CD4-positive, alpha-beta T cell (primary cell): ENCODE results near the gene MIR17HG. TPM values are rescaled to one million over a fixed set of nuclear protein-coding genes. Genes with fewer than 3 reads are reported as not detected.

Experiments
- ATAC-seq: fragments of 200-7000 bp; cut with Tn5 transposase; one replicate; pipeline ENCODE4 v1.10.0; 2022; ENCODE audit warnings: mild to moderate bottlenecking; ENCODE audit not compliant: poor library complexity
- CTCF ChIA-PET: fragments of 350-600 bp; sonication (Branson Sonifier 250); formaldehyde crosslinking; loops from one replicate; lab custom pipeline; 2021; ENCODE audit warnings: antibody characterized with exemption, inconsistent platforms; lab: Charles Lee
- POLR2A ChIA-PET: fragments of 350-600 bp; sonication (Branson Sonifier 250); formaldehyde crosslinking; loops from one replicate; lab custom pipeline; 2021; ENCODE audit warnings: antibody characterized with exemption, inconsistent platforms; lab: Charles Lee
- DNase-seq, 14 experiments: peaks; one replicate each; pipeline ENCODE4 v3.0.0-alpha.2; 2013 to 2020; ENCODE audit warnings: mixed read lengths in 2 of 14
- H3K27ac ChIP-seq, 2 donors: one replicate each; pipeline versions ENCODE4 v1.5.1 to v1.7.0; 2013; ENCODE audit warnings: low read length in 2 of 2, low read depth in 1 of 2, mild to moderate bottlenecking in 1 of 2
- H3K27me3 ChIP-seq, 2 experiments: 1 replicate in 1 of 2; 2 replicates in 1 of 2; pipeline versions ENCODE4 v1.6.1 to v1.7.0; 2013; ENCODE audit warnings: low read length in 2 of 2, control low read depth in 1 of 2, mild to moderate bottlenecking in 1 of 2, moderate library complexity in 1 of 2; ENCODE audit not compliant: insufficient read depth in 2 of 2, control insufficient read depth in 1 of 2
- H3K36me3 ChIP-seq: one replicate; pipeline ENCODE4 v1.6.1; 2013; ENCODE audit warnings: low read length, control low read depth; ENCODE audit not compliant: insufficient read depth
- H3K4me1 ChIP-seq: one replicate; pipeline ENCODE4 v1.6.1; 2013; ENCODE audit warnings: low read length, control low read depth; ENCODE audit not compliant: insufficient read depth
- H3K4me3 ChIP-seq: one replicate; pipeline ENCODE4 v1.5.1; 2013; ENCODE audit warnings: mild to moderate bottlenecking, low read length, moderate library complexity
- H3K9me3 ChIP-seq, 2 experiments: 1 replicate in 1 of 2; 2 replicates in 1 of 2; pipeline versions ENCODE4 v1.6.1 to v1.7.0; 2013; ENCODE audit warnings: low read length in 2 of 2, mild to moderate bottlenecking in 2 of 2, control low read depth in 1 of 2, moderate library complexity in 1 of 2; ENCODE audit not compliant: control insufficient read depth in 1 of 2, insufficient read depth in 1 of 2
- H3K27ac Mint-ChIP-seq: one replicate; pipeline ENCODE4 v1.8.0; 2020; ENCODE audit warnings: mixed read lengths
- H3K27me3 Mint-ChIP-seq: one replicate; pipeline ENCODE4 v1.8.0; 2021; ENCODE audit warnings: mixed read lengths
- H3K36me3 Mint-ChIP-seq: one replicate; pipeline ENCODE4 v1.8.0; 2021; ENCODE audit warnings: low read depth, mixed read lengths
- H3K4me1 Mint-ChIP-seq: one replicate; pipeline ENCODE4 v1.8.0; 2021; ENCODE audit warnings: low read depth, mixed read lengths
- H3K4me3 Mint-ChIP-seq: one replicate; pipeline ENCODE4 v1.8.0; 2020; ENCODE audit warnings: mild to moderate bottlenecking, mixed read lengths
- H3K9me3 Mint-ChIP-seq: one replicate; pipeline ENCODE4 v1.8.0; 2020; ENCODE audit warnings: mixed read lengths
- intact Hi-C, 2 experiments: fragments of 100-400 bp; cut with DNase I in 1 of 2; cut with micrococcal nuclease in 1 of 2; formaldehyde crosslinking; loops; one replicate each; pipeline versions ENCODE4 v1.15.1 to v1.9.0; 2023 to 2025; cut with DNase I, micrococcal nuclease
- total RNA-seq, 174 experiments: library from RNA in 2 of 174; stranded (reverse) in 2 of 174; gene quantifications; one replicate each; pipeline ENCODE4 v1.2.3 and lab custom pipeline; 2021 to 2026
- TF ChIP-seq, protein P1 (sequence below): fragments of 200-600 bp; IDR thresholded peaks from one replicate; pipeline ENCODE4 v1.8.0; 2022; ENCODE audit warnings: antibody characterized with exemption, mild to moderate bottlenecking

Gene MIR17HG
- total RNA-seq, 2 experiments from 2014 or later, result 6.0 to 6.6 TPM

DNA sequence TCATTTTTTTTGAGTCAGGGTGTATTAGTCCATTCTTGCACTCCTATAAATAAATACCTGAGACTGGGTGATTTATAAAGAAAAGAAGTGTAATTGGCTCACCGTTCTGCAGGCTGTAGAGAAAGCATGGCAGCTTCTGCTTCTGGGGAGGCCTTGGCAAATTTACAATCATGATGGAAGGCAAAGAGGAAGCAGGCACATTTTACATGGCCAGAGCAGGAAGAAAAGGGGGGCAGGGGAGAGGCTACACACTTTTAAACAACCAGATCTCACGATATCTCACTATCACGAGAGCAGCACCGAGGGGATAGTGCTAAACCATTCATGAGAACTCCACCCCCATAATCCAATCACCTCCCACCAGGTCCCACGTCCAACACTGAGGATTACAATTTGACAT lies 44.5 kb upstream of the MIR17HG start:
- Mint-ChIP-seq H3K4me3 (no peak overlapping the region), H3K27ac (no peak overlapping the region), H3K4me1 (no peaks in the 10 kb centered on the region), H3K9me3 (no peaks in the 10 kb centered on the region), H3K27me3 (peaks cover 11% of the 10 kb centered on the region), H3K36me3 (no peaks in the 10 kb centered on the region)
- CTCF ChIA-PET, result no interaction called here
- ATAC-seq (no peak), DNase-seq (no peak)
- TF ChIP-seq, protein P1, sequence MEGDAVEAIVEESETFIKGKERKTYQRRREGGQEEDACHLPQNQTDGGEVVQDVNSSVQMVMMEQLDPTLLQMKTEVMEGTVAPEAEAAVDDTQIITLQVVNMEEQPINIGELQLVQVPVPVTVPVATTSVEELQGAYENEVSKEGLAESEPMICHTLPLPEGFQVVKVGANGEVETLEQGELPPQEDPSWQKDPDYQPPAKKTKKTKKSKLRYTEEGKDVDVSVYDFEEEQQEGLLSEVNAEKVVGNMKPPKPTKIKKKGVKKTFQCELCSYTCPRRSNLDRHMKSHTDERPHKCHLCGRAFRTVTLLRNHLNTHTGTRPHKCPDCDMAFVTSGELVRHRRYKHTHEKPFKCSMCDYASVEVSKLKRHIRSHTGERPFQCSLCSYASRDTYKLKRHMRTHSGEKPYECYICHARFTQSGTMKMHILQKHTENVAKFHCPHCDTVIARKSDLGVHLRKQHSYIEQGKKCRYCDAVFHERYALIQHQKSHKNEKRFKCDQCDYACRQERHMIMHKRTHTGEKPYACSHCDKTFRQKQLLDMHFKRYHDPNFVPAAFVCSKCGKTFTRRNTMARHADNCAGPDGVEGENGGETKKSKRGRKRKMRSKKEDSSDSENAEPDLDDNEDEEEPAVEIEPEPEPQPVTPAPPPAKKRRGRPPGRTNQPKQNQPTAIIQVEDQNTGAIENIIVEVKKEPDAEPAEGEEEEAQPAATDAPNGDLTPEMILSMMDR, result no peak
- POLR2A ChIA-PET, result no interaction called here
- Histone ChIP-seq H3K9me3 (no peaks in the 10 kb centered on the region), H3K27me3 (no peaks in the 10 kb centered on the region), H3K36me3 (no peaks in the 10 kb centered on the region), H3K4me1 (no peaks in the 10 kb centered on the region), H3K27ac (no peak overlapping the region), H3K4me3 (no peak overlapping the region)
- intact Hi-C loops, result no loop called here

- TF ChIP-seq, protein P1, result no peak
- Histone ChIP-seq H3K4me3 (no peak overlapping the region), H3K9me3 (no peaks in the 10 kb centered on the region), H3K4me1 (no peaks in the 10 kb centered on the region), H3K36me3 (no peaks in the 10 kb centered on the region), H3K27ac (no peak overlapping the region), H3K27me3 (no peaks in the 10 kb centered on the region)
- Mint-ChIP-seq H3K4me3 (no peak overlapping the region), H3K27me3 (peaks cover under 1% of the 10 kb centered on the region), H3K4me1 (no peaks in the 10 kb centered on the region), H3K27ac (no peak overlapping the region), H3K9me3 (no peaks in the 10 kb centered on the region), H3K36me3 (no peaks in the 10 kb centered on the region)
- ChIA-PET POLR2A (no interaction called here), CTCF (no interaction called here)
- ATAC-seq (no peak), DNase-seq (no peak)
- intact Hi-C loops, result no loop called here
Observed at GRCh38 chr13:91304741-91305140, 42.7 kb upstream of the MIR17HG start.

DNA sequence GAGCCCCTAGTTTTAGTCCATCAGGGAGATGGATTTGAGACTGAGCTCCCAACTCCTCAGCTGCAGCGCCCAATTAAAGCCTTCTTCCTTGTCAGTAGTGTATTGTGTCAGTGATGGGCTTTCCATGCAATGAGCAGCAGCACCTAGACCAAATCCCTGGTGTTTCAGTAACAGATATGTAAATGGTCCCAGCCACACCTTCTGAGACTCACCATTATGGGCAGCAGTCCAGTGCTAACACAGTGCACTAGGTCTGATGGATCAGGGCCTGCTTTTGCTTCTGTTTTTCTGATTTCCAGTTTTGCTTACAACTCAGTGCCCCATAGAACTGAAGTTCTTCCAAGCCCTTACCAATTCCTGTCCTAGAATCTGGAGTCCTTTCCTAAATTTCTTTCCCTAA lies 41.8 kb upstream of the MIR17HG start:
- ATAC-seq (no peak), DNase-seq (no peak)
- H3K9me3 Mint-ChIP-seq, result no peaks in the 10 kb centered on the region
- Histone ChIP-seq H3K4me3 (no peak overlapping the region), H3K27ac (no peak overlapping the region), H3K27me3 (no peaks in the 10 kb centered on the region), H3K36me3 (no peaks in the 10 kb centered on the region), H3K4me1 (no peaks in the 10 kb centered on the region), H3K9me3 (no peaks in the 10 kb centered on the region)
- no peak overlapping the region for H3K27ac Mint-ChIP-seq
- CTCF ChIA-PET, result no interaction called here
- POLR2A ChIA-PET, result no interaction called here
- intact Hi-C loops, result no loop called here
- no peaks in the 10 kb centered on the region for H3K36me3 Mint-ChIP-seq
- H3K4me3 Mint-ChIP-seq, result no peak overlapping the region
- TF ChIP-seq, protein P1, result no peak
- H3K27me3 Mint-ChIP-seq, result no peaks in the 10 kb centered on the region
- no peaks in the 10 kb centered on the region for H3K4me1 Mint-ChIP-seq
